Stimulated activated CD4-positive, alpha-beta T cell treated with anti-CD3 and anti-CD28 coated beads, Interleukin-2, amount 100 ng/mL, for 4 hours (primary cell): Measurements from ENCODE around the gene UBE2F.

Source experiments
- DNase-seq: peaks from one replicate; pipeline ENCODE4 v3.0.0-alpha.2; 2020; ENCODE audit warnings: low read depth

The UBE2F gene

DNA sequence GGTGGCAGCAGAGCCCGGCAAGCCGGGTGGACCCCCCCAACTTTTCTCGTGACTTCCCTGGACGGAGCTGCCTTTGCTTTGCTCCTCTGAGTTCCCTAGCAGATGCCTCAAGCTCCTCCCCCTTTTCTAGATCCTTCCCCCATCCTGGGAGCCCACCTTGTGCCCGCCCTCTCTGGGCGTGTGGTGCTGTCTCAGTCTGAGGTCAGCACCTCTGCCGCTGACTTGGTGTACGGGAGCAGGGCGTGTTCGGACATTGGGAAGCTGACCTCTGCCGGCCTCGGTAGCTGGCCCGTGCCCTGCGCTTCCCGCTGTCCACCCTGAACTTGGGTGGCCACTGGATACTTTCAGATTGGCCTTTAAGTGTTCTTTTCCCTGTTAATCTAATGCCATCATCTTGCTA is 113.7 kb downstream of the UBE2F start:
- no peak for DNase-seq

DNA sequence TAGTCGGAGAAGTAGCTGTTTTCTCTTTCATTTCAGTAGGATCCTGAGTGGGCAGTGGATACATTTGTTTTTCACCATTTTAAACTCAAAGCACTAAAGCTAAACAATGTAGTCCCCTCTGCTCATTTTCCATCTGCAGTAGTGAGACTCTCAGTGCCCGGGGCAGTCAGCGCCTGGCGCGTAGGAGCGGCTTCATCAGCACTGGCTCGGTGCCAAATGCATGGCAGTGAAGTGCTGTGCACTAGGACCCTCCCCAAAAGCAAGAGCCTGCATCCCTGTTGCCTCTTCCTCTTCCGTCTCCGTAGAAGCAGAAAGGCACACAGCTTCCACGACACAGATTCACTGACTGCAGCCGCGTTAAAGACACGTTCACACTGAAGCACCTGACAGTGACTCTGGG is 114.3 kb downstream of the UBE2F start:
- DNase-seq = no peak

DNA sequence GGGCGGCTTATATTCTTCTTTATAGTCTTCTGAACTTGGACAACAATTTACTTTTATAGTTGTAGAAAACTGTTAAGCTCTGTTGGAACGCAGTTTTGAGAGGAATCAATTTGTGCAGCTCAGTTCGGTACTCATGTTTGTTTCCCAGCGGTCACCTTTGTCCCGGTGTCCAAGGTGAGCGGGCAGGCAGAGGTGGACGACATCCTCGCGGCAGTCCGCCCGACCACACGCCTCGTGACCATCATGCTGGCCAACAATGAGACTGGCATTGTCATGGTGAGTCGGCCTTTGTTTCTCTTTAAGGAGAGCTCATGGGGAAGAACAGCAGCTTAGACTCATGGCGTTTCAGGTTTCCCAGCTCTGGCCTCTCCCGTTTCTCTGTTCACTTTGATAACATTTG is 114.7 kb downstream of the UBE2F start:
- no peak for DNase-seq

DNA sequence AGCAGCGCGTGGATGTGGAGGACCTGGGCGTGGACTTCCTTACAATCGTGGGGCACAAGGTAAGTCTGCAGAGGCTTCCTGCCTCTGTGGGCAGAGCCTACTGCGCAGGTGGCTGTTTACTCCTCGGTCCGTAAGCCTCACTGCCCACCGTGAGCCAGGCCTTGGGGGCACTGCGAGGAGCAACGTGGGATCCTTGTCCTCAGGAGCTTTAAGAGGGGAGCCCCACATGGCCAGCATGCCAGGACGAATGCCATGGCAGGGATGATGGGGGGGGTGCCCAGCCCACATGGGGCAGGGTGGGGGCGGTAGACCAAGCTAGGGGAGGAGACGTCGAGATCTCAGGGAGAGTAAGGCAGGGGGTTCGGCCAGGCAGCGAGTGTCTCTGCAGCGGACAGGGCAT is 115.3 kb downstream of the UBE2F start:
- DNase-seq = no peak

DNA sequence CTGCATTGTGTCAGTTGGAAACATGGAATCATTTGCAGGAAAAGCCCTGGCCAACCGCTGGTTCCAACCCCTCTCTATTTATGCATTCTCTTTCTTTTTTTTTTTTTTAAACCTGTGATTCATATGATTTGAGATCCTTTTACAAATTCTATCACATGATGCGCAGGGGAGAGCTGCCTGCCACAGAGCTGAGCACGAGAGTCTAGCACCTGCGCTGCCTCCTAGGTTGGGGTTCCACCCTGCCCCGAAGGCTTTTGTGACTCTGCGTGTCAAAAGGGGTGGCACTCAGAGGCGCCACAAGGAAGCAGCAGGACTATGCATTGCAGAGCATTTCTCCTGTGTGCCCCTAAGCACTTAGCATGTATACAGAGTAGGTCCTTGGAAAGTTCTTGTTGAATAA is 116.0 kb downstream of the UBE2F start:
- no peak for DNase-seq

DNA sequence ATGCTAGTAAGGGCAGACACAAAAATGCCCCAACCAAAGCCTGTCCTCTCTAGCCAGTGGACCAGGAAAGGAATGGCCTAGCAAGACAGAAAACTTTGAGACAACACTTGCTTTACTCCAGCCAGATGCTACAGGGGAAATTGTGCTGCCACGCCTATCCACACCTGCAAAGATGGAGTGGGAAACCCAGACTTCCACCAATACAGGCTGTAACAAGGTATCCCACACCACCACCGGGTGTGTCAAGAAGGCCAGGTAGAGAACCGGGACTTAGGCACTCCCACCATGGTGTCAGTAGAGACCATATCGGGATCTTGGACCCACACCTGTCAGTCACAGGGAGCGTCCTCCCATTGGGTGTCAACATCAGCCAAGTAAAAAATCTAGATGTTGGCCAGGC is 117.1 kb downstream of the UBE2F start:
- no peak for DNase-seq

DNA sequence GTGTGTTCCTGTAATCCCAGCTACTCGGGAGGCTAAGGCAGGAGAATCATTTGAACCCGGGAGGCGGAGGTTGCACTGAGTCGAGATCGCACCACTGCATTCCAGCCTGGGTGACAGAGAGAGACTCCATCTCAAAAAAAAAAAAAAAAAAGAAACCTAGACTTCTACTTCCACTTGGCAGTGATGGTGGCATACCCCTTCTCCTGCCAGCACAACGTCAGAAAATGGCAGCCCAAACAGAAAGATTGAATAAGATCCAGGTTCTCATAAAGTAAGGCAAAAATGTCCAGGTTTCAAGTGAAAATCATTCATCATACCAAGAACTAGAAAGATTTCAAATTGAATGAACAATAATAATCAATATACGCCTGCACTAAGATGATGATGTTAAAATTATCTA is 117.9 kb downstream of the UBE2F start:
- no peak for DNase-seq

DNA sequence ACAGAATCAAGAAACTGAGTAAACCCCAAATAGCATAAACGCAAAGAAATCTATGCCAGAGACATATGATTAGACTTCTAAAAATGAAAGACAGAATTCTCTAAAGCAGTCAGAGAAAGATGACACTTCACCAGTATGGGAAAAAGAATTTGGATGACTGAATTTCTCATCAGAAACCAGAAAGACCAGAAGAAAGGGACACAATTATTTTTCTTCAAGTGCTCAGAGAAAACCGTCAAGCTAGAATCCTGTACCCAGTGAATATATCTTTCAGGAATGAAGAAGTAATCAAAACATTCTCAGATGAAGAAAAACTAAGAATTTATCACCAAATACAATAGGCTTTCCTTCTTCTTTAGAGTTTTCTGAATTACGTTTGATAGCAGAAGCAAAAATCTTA is 119.1 kb downstream of the UBE2F start:
- DNase-seq = no peak

DNA sequence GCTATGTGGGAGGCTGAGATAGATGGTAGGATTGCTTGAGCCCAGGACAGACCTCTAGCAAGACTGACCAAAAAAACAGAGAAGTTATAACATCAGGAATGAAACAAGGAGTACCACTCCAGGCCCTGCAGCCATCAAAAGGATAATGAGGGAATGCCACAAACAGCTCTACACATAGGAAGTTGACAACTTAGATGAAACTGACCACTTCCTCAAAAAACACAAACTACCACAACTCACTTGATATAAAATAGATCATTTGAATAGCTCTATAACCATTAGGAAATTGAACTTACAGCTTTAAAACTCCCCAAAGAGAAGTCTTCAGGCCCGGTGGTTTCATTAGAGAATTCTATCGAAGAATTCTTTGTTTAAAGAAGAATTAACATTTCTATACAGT is 120.4 kb downstream of the UBE2F start:
- no peak for DNase-seq

DNA sequence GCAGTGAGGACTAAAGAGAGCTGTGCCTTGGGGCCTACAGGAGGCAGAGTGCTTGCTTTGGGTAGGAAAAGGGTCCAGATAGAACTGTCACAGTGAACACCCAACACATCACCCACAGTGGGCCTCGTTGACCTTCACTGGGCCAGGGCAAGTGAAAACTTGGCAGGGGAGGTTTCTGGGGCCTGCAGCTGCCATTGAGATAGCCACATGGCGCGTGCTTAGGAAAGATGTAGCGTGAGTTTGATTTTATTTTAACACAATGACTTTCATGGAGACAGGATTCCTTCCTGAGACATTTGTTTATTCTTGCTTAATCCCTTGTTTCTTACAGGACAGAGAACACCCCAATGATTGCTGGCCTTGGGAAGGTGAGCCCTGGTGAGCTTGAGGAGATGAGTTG is 124.1 kb downstream of the UBE2F start:
- no peak for DNase-seq

DNA sequence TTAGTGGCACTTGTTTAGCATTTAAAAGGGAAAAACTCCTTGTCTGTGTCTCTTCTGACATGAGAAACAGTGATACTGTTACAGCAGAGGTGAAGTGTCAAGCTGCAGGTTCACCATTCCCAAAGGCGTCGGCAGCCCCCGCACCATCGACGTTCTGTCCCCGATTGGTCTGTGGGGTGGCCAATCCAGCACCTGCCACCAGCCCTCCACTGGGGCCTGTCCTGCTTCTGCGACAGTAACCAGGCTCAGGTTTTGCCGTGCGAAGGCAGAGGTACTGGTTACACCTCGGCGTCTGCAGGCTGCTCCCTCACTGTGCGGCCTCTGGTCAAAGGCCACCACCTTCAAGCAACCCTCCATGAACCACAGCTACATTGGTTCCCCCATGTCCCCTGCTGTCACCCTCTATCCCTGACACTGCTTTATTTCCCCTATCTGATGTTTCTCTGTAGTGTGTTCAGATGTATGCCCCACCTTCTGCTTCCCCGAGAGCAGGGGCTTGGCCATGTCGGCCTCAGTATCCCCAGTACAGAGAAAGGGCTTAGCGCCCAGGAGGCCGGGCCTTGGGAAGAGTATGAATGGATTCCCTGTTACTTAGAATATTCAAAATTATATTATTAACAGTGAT is 124.7 kb downstream of the UBE2F start:
- DNase-seq = no peak
